ENCODE data around the gene HOXA4.
A peak's percentile ranks its signal among the peaks of the same experiment; 100 is the strongest.

HOXA4 gene

DNA sequence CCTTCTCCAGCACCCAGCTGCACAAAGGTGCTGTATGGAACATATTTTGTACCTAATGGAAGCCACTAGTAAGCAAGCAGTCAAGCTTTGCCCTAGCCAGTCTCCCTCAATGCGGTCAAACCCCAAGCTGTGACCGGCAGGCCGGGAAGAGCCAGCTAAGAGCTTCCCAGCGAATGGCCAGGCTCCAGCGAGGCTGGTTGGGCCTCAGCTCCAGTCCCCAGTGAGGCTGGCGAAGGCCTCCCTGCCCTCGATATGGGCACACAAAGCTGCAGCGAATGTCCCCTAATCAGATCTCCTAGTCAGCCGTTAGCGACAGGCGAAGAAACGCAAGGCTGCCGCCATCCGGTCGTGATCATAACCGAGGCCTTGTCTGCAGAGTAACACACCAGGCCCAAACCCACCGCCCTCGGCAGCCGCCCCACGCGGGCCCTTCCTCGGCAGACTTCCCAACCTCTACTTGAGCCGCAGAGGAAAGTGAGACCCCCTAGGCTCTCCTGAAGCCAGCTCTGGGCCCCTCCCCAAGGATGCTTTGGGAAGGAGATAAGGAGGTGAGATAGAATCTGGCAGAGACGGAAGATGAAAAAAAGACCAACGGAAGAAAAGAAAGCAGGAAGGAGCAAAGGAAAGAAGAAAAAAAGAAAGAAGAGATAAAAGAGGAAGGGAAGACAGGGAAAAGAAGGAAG lies 37.8 kb upstream of the HOXA4 start:
- TF ChIP-seq, protein P1, sequence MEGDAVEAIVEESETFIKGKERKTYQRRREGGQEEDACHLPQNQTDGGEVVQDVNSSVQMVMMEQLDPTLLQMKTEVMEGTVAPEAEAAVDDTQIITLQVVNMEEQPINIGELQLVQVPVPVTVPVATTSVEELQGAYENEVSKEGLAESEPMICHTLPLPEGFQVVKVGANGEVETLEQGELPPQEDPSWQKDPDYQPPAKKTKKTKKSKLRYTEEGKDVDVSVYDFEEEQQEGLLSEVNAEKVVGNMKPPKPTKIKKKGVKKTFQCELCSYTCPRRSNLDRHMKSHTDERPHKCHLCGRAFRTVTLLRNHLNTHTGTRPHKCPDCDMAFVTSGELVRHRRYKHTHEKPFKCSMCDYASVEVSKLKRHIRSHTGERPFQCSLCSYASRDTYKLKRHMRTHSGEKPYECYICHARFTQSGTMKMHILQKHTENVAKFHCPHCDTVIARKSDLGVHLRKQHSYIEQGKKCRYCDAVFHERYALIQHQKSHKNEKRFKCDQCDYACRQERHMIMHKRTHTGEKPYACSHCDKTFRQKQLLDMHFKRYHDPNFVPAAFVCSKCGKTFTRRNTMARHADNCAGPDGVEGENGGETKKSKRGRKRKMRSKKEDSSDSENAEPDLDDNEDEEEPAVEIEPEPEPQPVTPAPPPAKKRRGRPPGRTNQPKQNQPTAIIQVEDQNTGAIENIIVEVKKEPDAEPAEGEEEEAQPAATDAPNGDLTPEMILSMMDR (IDR thresholded peaks at IDR 0.05; ENCODE audit: low read depth, low read length, missing control alignments): no peak
- peak overlapping the region; percentile 83 for H3K4me3 ChIP-seq (replicated peaks; ENCODE audit: low read depth, low read length)
- DNase-seq (ENCODE audit: extremely low read depth, low read depth): no peak

DNA sequence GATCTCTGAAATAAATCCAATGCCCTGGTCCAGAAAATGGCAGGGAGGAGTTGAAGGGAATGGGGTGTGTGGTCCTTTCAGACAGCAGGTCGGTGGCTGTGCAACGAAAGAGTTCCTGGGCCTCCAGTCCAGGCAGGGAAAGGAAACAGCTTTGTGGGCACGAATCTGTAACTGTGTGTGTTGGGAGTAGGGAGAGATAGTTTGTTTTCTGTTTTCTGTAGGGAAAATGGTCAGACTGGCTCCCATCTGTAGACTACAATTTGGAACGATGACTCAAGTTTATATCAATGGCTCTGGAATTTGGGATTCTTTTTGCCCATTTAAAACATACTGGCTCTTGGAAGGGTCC lies 37.3 kb upstream of the HOXA4 start:
- peak overlapping the region; percentile 83 for H3K4me3 ChIP-seq (replicated peaks; ENCODE audit: low read depth, low read length)
- DNase-seq (ENCODE audit: extremely low read depth, low read depth): no peak
- TF ChIP-seq, protein P1 (IDR thresholded peaks at IDR 0.05; ENCODE audit: low read depth, low read length, missing control alignments): no peak

DNA sequence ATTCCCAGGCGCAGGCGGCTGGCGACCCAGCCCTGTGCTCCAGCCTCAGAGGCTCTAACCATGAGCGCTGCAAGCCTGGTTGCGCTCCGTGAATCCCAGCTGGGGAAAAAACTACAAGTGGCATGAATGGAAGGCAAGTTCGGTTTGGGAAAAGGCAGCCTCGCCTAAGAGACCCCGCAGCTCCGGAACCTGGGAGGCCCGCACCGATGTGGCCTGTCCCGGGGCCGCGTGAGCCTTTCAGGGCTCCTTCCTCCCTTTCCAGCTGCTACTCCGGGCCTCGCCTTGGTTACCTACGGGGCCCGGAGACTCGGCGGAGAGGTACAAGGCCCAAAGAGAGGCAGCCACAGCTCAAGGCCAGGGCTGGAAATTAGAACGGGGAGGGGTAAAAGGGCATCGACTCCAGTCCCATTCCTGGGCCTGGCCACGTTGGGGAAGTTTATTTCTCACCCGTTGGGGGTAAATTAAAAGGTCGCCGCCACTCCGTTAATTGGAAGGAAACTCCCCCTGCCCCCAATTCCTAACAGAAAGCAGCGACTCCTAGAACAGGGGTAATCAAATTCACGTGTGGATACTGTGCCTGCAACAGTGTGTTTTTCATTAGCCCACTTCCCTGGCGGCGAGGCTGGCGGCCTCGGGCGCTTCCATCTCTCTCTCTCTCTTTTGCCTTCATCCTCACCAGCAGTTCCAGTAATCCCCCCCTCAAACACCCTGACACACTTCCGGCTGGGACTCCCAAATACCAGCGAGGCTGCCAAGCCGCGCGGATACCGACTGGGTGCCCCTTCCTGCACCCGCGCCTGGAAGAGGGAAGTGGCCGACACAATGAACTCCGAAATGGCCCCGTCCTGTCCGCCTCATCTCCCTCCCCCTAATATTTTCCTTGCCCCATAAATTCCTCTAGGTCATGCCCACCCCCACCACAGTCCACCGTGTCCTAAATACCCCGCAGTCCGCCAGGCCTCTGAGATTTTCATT lies 36.3 kb upstream of the HOXA4 start:
- no peak for DNase-seq (ENCODE audit: extremely low read depth, low read depth)
- TF ChIP-seq, protein P1 (IDR thresholded peaks at IDR 0.05; ENCODE audit: low read depth, low read length, missing control alignments): no peak
- H3K4me3 ChIP-seq (replicated peaks; ENCODE audit: low read depth, low read length): peak overlapping the region; percentile 83

DNA sequence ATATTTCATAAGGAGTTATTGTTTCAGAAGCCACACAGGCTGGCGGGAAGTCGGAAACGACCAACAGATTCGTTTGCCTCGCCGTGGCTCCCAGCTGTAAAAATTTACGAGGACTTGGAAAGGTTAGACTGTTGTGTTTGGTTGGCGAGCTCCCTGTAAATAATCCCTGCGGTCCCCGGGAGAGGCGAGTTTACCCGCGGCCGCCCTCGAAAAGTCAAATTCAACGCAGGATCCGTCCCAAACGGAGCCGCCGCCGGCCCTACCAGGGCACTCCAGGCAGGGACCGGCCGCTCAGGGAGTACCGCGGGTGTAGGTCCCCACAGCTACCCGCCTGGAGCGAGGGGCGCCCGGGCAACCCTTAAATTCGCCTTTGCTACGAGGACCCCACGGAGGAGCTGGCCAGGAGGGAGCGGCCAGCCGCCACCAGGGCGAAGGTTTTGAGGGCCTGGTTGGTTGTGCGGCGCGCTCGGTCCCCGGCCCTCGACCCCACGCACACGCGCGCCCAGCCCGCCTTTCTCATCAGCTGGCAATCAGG lies 35.5 kb upstream of the HOXA4 start:
- peak overlapping the region; percentile 83 for H3K4me3 ChIP-seq (replicated peaks; ENCODE audit: low read depth, low read length)
- TF ChIP-seq, protein P1 (IDR thresholded peaks at IDR 0.05; ENCODE audit: low read depth, low read length, missing control alignments): no peak
- no peak for DNase-seq (ENCODE audit: extremely low read depth, low read depth)

DNA sequence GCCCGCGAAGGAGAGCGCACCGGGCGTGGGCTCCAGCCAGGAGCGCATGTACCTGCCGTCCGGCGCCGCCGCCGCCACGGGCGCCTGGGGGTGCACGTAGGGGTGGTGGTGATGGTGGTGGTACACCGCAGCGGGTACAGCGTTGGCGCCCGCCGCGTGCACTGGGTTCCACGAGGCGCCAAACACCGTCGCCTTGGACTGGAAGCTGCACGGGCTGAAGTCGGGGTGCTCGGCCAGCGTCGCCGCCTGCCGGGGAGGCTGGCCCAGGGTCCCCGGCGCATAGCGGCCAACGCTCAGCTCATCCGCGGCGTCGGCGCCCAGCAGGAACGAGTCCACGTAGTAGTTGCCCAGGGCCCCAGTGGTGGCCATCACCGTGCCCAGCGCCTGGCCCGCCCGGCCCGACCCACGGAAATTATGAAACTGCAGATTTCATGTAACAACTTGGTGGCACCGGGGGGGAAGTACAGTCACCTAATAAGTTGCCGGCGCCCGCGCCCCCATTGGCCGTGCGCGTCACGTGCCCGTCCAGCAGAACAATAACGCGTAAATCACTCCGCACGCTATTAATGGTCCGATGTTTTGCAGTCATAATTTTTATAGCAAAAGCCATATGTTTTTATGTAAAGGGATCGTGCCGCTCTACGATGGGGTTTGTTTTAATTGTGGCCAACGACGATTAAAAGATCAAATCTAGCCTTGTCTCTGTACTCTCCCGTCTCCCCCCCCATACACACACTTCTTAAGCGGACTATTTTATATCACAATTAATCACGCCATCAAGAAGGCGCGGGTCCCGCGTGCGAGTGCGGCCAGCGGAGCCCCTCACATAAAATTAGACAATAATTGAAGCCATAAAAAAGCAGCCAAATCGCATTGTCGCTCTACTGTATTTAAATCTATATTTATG lies 34.8 kb upstream of the HOXA4 start, which contains the start of gene HOXA9:
TSS of gene HOXA9 (minus strand) at position 449 of the 907 bp plus-strand sequence. CDS start at position 369, 80 bp downstream.
- TF ChIP-seq, protein P1 (IDR thresholded peaks at IDR 0.05; ENCODE audit: low read depth, low read length, missing control alignments): no peak
- no peak for DNase-seq (ENCODE audit: extremely low read depth, low read depth)
- H3K4me3 ChIP-seq (replicated peaks; ENCODE audit: low read depth, low read length): peak within 1 kb of the TSS; percentile 83

All from HFF-Myc (cell line).